ENCODE data around the gene ALG12. TPM values are rescaled to one million over a fixed set of nuclear protein-coding genes. Genes with fewer than 3 reads are reported as not detected.

Gene ALG12
- total RNA-seq, 1 experiment from 2014 or later = 16.6 TPM

DNA sequence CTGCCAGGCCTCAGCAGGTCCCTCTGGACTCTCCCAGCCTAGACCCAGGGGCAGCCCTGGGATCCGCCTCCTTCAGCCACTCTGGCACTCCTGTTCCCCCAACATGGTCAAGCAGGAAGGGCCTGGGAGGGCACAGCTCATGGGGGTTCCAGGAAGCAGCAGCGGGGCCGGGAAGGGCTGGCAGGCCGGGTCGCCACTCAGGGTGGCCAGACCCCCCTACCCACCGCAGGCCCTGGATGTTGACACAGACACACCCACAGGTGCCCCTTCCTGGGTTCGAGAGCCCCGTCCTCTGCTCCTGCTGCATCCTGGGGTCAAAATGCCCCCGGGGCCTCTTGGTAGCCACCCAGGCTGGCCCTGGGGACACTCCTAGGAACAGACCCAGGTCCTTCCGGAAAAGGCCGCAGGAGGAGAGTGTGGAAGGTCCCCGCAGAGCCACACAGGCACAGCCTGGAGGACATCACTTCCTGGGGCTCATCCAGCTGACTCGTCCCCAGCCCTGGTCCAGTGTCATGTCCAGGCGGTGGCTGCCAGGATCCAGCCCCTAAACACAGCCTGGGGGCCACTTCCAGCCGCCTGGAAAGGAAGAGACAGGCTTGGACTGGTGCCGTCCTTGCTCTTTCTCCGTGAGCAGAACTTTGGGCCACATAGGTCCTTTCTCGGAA, 35.6 kb upstream of the ALG12 start:
- CTCF ChIA-PET = no interaction called here
- no peak overlapping the region; the same call in 1 of the 2 replicates for H3K27ac ChIP-seq (ENCODE audit: low read depth, low read length)
- no peaks in the 10 kb centered on the region for H4K20me1 ChIP-seq (ENCODE audit: insufficient read depth)
- ATAC-seq = no peak
- H3K9me2 ChIP-seq (ENCODE audit: insufficient read depth) = no peaks in the 10 kb centered on the region
- no peaks in the 10 kb centered on the region for H3K36me3 ChIP-seq (ENCODE audit: control insufficient read depth in 1 of 2, insufficient read depth in 2 of 2, low read length in 2 of 2)
- no TSS peak for BruUV-seq (replicated peaks)
- RAD21 ChIA-PET (ENCODE audit: low non-redundant PET in 1 of 2, low total read pairs in 2 of 2, uncharacterized antibody in 2 of 2, unreplicated experiment in 2 of 2) = no interaction called here
- POLR2A ChIA-PET = no interaction called here
- H3K79me2 ChIP-seq (ENCODE audit: insufficient read depth, low read length) = no peaks in the 10 kb centered on the region
- H3K4me3 ChIP-seq (replicated peaks in 1 of 2; ENCODE audit: low read depth in 1 of 2, low read length in 2 of 2) = no peak overlapping the region
- H2AFZ ChIP-seq (ENCODE audit: low read depth, low read length, poor library complexity, severe bottlenecking) = no peak overlapping the region
- H3K4me2 ChIP-seq (ENCODE audit: low read length) = no peak overlapping the region
- DNase-seq (ENCODE audit: low read depth, low spot score) = no peak
- H3K9ac ChIP-seq (ENCODE audit: low read length) = no peak overlapping the region
- H3K9me3 ChIP-seq (ENCODE audit: control insufficient read depth in 1 of 2, insufficient read depth in 1 of 2, low read depth in 1 of 2, low read length in 2 of 2) = no peaks in the 10 kb centered on the region
- H3K4me1 ChIP-seq (ENCODE audit: control insufficient read depth in 1 of 2, insufficient read depth in 2 of 2, low read length in 2 of 2) = peaks cover 29 to 52% of the 10 kb centered on the region in 2 experiments
- intact Hi-C loops (cut with micrococcal nuclease) = no loop called here
- TF ChIP-seq, protein P1, sequence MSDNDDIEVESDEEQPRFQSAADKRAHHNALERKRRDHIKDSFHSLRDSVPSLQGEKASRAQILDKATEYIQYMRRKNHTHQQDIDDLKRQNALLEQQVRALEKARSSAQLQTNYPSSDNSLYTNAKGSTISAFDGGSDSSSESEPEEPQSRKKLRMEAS (IDR thresholded peaks at IDR 0.05) = no peak
- TF ChIP-seq SRF (IDR thresholded peaks at IDR 0.05; ENCODE audit: low read depth) = no peak
- no peak for TF ChIP-seq ZNF274 (IDR thresholded peaks at IDR 0.05; ENCODE audit: low read depth, low read length)
- no peak for TF ChIP-seq SIN3A (IDR thresholded peaks at IDR 0.05; ENCODE audit: low read depth)
- TF ChIP-seq, protein P2, sequence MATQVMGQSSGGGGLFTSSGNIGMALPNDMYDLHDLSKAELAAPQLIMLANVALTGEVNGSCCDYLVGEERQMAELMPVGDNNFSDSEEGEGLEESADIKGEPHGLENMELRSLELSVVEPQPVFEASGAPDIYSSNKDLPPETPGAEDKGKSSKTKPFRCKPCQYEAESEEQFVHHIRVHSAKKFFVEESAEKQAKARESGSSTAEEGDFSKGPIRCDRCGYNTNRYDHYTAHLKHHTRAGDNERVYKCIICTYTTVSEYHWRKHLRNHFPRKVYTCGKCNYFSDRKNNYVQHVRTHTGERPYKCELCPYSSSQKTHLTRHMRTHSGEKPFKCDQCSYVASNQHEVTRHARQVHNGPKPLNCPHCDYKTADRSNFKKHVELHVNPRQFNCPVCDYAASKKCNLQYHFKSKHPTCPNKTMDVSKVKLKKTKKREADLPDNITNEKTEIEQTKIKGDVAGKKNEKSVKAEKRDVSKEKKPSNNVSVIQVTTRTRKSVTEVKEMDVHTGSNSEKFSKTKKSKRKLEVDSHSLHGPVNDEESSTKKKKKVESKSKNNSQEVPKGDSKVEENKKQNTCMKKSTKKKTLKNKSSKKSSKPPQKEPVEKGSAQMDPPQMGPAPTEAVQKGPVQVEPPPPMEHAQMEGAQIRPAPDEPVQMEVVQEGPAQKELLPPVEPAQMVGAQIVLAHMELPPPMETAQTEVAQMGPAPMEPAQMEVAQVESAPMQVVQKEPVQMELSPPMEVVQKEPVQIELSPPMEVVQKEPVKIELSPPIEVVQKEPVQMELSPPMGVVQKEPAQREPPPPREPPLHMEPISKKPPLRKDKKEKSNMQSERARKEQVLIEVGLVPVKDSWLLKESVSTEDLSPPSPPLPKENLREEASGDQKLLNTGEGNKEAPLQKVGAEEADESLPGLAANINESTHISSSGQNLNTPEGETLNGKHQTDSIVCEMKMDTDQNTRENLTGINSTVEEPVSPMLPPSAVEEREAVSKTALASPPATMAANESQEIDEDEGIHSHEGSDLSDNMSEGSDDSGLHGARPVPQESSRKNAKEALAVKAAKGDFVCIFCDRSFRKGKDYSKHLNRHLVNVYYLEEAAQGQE (IDR thresholded peaks at IDR 0.05; ENCODE audit: low read depth) = no peak
- TF ChIP-seq EGR1 (IDR thresholded peaks at IDR 0.05; ENCODE audit: low read depth) = no peak
- TF ChIP-seq JUND (IDR thresholded peaks at IDR 0.05) = no peak
- no peak for TF ChIP-seq FOSL1 (IDR thresholded peaks at IDR 0.05; ENCODE audit: low read depth)
- no peak for TF ChIP-seq TCF7L2 (IDR thresholded peaks at IDR 0.05; ENCODE audit: borderline replicate concordance, extremely low read depth, insufficient read depth, insufficient read length)
- no peak for TF ChIP-seq ELF1 (IDR thresholded peaks at IDR 0.05; ENCODE audit: borderline replicate concordance, low read depth)
- TF ChIP-seq ZFX (IDR thresholded peaks at IDR 0.05) = no peak
- TF ChIP-seq SP1 (IDR thresholded peaks at IDR 0.05; ENCODE audit: low read depth) = no peak
- TF ChIP-seq CEBPB (IDR thresholded peaks at IDR 0.05; ENCODE audit: low read depth) = no peak
- no peak for TF ChIP-seq POLR2AphosphoS5 (IDR thresholded peaks at IDR 0.05; ENCODE audit: low read depth, low read length)
- no peak for TF ChIP-seq POLR2A (IDR thresholded peaks at IDR 0.05; ENCODE audit: borderline replicate concordance, extremely low read depth, insufficient read depth, insufficient read length)
- TF ChIP-seq, protein P3, sequence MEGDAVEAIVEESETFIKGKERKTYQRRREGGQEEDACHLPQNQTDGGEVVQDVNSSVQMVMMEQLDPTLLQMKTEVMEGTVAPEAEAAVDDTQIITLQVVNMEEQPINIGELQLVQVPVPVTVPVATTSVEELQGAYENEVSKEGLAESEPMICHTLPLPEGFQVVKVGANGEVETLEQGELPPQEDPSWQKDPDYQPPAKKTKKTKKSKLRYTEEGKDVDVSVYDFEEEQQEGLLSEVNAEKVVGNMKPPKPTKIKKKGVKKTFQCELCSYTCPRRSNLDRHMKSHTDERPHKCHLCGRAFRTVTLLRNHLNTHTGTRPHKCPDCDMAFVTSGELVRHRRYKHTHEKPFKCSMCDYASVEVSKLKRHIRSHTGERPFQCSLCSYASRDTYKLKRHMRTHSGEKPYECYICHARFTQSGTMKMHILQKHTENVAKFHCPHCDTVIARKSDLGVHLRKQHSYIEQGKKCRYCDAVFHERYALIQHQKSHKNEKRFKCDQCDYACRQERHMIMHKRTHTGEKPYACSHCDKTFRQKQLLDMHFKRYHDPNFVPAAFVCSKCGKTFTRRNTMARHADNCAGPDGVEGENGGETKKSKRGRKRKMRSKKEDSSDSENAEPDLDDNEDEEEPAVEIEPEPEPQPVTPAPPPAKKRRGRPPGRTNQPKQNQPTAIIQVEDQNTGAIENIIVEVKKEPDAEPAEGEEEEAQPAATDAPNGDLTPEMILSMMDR (IDR thresholded peaks at IDR 0.05 in 2 of 3, conservative IDR thresholded peaks at IDR 0.05 in 1 of 3; ENCODE audit: borderline replicate concordance in 1 of 3, insufficient read depth in 1 of 3, low read depth in 2 of 3, low read length in 2 of 3) = no peak
- TF ChIP-seq CBX3 (IDR thresholded peaks at IDR 0.05; ENCODE audit: low read depth) = no peak
- H3K27me3 ChIP-seq (ENCODE audit: insufficient read depth, low read length) = no peaks in the 10 kb centered on the region
